HG02798 (cell line): ENCODE measurements around the gene CRISP3.
"Not testable (repeated sequence)": the region's sequence is repeated elsewhere in the genome, so short reads cannot be mapped to it uniquely, and the experiment has no call there.

ENCODE experiments used
- ATAC-seq: cut with Tn5 transposase; IDR thresholded peaks from one replicate; pipeline ENCODE4 v1.9.1; 2021; ENCODE audit warnings: mild to moderate bottlenecking; ENCODE audit not compliant: unreplicated experiment, poor library complexity

The CRISP3 gene

DNA sequence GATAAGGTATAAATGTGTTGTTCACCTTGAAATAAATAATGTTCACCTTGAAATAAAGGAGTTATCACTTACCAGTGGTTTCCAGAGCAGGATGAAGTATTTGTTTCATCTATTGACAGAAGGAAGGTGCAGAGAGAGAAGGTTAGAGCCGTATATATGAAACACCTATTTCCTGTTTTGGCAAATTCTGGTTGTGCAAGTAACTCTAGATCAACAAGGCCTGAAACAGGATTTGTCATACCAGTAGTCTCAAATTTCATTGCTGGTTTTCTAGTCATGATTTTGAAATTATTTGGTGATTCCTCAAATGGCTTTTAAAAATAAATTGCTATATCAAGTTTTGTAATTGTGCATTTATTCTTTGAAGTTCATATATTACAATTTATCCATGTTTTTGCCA is at the start of gene CRISP3:
Gene CRISP3 (minus strand): TSS at position 130 of the 400 bp plus-strand sequence. CDS start 21 bp downstream, at position 109.
- ATAC-seq = no peak

GRCh38 chr6:49790341-49790740 is 46.2 kb upstream of the CRISP3 start:
- ATAC-seq = no peak

DNA sequence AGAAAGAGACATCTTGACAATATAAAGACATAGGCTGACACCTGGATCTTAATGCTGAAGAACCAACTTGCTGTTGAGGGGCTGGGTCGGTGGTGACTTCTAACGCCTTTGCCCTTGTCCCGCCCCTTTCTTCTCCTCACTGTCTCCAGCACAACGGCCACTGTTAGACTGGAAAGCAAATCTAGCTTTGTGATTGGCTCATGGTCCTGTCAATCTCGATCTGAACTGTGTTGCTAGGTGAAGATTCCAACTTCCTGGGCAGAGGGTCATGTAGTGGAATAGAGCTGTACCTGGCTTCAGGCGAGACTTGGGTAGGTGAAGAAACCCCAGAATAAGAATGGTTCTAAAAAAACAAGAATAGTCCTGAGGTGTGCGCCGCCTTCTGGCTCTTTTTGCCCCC is 43.0 kb upstream of the CRISP3 start, which contains the start of gene PGK2:
Gene PGK2 (minus strand): TSS at position 110 of the 400 bp plus-strand sequence. CDS start 98 bp downstream, at position 12.
- peak; percentile 62 for ATAC-seq

DNA sequence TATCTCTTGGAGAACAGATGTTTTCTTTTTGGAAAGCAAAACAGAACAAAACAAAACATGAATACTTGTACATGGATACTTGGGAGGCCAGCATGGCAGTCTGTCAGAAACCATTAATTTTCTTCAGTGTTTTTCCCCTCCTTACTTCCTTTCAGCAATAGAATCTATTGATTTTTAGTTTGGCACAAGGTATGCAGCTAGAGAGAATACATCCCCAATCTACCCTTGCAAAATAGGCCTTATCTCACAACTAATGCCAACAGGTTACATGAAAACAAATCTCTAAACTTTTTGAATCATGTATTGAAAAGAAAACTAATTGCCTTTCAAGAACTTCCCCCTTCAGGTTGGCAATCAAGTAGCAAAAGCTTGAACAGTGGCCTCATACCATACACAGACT is 40.1 kb upstream of the CRISP3 start:
- ATAC-seq = no peak

DNA sequence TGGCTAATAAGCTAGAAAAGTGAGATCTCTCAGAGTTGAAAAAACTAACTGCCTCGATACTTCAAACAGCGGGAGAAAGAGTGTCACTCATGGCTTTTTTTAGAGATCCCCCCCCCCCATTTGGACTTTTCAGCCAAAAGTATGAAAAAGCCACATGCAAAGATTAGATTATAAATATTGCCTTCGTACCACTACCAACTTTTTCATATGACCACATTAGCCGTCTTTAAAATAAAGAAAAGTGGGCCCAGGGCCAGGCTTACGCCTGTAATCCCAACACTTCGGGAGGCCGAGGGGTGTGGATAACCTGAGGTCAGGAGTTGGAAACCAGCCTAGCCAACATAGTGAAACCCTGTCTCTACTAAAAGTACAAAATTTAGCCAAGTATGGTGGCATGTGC is 38.5 kb upstream of the CRISP3 start:
- ATAC-seq = no peak

GRCh38 chr6:49782293-49782692 is 38.1 kb upstream of the CRISP3 start:
- ATAC-seq = no peak

GRCh38 chr6:49776444-49776843 is 32.3 kb upstream of the CRISP3 start:
- no peak for ATAC-seq

DNA sequence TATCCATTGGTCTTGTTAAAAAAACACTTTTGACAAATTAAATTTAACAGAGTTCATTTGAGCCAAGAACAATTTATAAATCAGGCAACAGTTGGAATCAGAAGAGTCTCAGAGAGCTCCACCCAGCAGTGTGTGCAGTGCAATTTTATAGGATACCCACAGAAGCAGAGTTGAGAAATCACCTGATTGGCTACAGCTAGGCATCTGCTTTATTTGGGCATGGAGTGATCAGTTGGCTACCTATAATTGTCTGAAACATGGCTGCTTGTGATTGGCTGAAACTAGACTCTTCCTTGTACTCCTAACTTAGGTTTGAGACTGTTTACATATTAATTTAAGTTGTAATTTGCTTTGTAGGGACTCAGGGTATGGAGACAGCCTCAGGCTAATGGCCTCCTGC is 30.9 kb upstream of the CRISP3 start:
- ATAC-seq = no peak

DNA sequence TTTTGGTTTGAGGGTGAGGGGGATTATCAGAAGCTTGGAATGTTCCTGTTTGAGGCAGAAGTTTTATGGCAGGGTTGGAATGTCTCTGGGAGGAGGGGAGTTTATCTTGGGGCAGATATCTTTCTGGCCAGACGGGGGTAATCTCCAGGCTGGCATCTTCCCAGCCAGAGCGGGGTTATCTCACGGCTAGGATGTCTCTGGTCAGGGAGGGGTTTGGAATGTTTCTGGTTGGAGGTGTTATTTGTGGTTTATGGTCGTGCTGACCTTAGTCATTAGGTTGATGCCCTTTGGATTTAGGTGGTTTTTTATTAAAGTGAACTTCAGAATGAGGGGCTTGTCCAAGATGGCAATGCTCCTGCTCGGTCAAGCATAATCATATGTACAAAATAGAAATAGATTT is 28.1 kb upstream of the CRISP3 start:
- ATAC-seq = no peak

DNA sequence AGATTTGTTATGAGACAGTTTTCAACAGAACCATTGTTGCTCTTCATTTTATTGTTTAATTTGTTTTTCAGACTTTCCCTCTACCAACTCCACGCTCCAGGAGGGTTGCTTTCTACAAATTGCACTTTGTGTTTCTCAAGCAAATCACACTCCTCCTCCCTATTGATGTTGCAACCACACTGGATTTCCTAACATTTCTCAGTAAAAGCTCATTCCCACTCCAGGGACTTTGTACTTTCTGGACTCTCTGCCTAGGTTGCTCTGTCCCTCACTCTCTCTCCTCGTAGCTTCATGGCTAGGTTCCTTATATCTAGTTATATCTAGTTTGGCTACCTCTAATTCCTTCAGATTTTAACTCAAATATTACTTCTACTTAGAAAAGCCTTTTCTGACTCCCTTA is 22.6 kb upstream of the CRISP3 start:
- ATAC-seq = no peak

DNA sequence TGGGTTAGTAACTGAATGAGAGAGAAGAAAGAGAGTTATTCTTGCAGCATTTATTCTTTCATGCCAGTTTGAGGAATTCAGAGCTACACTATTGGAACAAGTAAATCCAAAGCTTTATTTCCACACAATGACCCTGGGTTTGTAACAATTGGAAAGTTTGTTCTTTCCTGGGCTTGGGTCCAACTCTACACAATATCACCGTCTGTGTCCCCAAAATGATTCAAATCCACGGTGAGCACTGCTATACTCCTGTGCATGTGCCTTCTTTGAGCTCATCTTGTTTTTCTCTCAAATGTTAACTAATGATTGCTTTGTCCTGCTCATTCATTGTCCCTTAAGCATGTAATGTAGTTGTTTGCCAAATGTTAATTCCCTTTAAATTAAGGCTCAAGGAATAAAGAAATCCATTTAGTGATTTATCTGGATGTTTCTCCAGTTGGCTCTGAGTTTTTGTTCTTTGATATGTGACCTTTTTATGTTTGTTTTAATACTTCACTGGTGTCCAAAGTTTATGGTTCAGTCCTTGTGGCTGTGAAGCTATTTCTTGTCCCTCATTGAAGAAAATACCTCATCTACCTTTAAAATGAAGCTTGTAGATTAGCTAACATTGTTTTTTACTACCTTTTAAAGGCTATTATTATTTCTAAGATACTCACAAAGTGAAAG is 20.5 kb upstream of the CRISP3 start:
- ATAC-seq = no peak

GRCh38 chr6:49743429-49743828 is 759 bp downstream of the CRISP3 start:
- no peak for ATAC-seq

GRCh38 chr6:49739423-49739822 is 4.8 kb downstream of the CRISP3 start:
- ATAC-seq = no peak

DNA sequence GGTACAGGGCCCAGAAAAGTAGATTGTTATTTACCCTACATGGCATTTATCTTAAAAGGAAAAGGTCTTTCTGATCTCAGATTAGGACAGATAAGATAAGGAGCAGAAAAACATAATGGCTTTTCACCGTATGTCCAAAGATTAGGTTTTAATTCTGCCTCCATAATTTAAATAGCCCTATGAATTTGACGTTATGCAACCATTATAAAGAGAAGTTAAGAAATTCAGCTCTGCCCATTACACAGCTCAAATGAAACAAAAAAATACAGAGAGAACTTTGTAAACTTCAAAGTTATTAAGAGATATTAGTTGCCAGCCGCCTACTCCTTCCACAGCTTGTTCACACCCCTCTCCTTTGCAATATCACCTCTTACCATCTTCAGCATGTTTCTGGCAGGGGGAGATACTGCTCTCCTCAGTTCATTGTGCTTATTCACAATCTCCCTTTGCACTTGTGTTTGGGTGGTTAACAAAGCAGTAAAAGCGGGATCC is 8.1 kb downstream of the CRISP3 start:
- no peak for ATAC-seq

DNA sequence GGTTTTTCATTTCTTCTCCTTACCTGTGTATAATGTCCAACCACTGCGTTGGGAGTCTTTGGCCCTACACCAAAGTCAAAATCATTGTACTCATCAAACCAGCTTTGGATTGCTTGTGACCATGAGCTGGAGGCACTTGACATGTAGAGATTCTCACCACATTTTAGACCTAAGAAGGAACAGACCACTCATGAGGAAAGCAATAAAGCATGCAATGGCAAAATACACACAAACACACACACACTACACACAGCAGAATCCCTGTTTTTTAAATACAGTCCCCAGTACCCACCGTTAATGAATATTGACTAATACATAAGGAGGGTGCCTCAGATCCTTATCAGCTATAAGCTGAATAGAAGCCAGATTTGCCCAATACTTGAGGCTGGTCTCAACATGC is 10.5 kb downstream of the CRISP3 start:
- no peak for ATAC-seq

DNA sequence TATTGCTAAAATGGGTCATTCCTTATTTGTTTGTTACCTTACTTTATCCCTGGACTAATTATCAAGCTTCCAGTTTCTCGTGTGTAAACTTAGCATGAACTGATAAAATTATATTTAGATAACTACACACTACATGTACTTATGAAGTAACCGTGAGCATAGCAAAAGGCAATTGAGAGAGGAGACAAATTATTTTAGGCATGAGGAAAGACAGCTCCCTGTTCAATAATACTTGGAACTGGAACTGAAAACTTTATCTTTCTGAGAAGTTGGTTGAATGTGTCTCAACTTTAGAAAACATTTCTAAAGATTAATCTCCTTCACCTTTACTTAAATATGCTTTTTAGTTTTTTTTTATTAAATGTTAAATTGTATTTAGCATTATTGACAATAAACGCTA is 11.4 kb downstream of the CRISP3 start:
- ATAC-seq = no peak

GRCh38 chr6:49730251-49730650 is 13.9 kb downstream of the CRISP3 start:
- ATAC-seq = no peak

DNA sequence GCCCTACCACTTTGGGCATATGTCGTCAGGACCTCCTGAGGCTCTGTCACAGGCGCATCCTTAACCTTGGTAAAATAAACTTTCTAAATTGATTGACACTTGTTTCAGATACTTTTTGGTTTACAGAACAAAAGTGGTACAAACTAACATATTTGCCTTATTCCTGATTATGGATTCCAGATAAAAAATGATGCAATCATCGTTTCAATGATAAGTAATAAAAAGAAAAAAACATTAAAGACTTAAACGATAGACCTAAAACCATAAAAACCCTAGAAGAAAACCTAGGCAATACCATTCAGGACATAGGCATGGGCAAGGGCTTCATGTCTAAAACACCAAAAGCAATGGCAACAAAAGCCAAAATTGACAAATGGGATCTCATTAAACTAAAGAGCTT is 20.3 kb downstream of the CRISP3 start:
- ATAC-seq = not testable (repeated sequence)

DNA sequence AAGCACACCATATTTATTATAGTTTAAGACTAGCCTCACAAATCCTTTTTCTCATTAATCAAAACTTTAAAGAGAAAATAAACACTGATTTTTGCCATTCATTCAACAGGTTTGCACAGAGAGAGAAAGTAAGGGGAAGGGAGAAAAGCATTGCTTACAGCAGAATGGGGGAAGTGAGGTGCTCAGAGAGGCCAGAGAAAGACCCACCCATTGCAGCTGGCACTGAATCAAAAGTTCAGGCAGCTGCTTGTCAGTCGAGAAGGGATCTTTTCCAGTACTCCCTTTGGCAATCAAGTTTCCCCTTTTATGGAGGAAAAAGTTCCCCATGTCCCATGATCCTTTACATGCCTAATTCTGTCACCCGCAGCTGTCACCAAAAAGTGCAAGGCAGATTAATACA is 22.9 kb downstream of the CRISP3 start:
- ATAC-seq = no peak

DNA sequence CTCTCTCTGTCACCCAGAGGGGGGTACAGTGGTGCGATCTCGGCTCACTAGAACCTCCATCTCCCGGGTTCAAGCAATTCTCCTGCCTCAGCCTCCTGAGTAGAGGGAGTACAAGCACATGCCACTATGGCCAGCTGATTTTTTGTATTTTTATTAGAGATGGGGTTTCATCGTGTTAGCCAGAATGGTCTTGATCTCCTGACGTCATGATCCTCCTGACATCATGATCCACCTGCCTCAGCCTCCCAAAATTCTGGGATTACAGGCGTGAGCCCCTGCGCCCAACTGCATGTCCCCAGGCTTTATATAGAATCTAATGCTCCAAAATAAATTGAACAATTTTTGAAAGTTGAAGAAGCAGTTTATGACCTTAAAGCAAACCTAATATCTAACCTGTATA is 23.8 kb downstream of the CRISP3 start:
- no peak for ATAC-seq

DNA sequence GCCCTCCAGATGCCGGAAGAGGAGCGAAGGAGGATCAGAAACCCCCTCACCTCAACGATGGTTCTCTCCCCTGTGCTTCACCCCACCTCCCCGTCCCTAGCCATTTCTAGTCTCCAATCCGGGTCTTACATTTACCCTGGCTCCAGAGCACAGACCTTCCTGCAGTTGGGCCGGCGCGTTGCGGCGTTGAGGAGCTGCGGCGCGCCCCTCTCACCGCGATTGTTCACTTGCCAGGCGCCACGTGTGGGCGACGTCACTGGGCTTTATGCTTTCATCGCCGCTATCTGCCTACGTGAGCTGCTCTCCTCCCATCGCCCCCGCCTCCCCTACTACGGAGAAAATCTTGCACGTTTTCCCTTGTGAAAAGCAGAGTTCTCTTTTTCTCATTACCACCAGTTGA is 30.8 kb downstream of the CRISP3 start, which contains the start of gene CRISP2:
Gene CRISP2 (minus strand): TSS at position 198 of the 400 bp plus-strand sequence. CDS start 4,347 bp downstream, outside the sequence.
- ATAC-seq = no peak

- no peak for ATAC-seq
These were observed 45.7 kb downstream of the CRISP3 start for GRCh38 chr6:49698478-49698877.
